Endothelial cell of umbilical vein (primary cell): Measurements from ENCODE around the gene SERPINA3. TPM values are rescaled to one million over a fixed set of nuclear protein-coding genes. Genes with fewer than 3 reads are reported as not detected.

Source experiments
- BruUV-seq: library from RNA; stranded (reverse); fragments of 400-500 nt; replicated peaks from 2 replicates; lab custom pipeline; 2021; lab: Mats Ljungman, UMichigan
- CTCF ChIA-PET: fragments of 300-600, 350-600 bp; sonication (Branson Sonifier 250); formaldehyde crosslinking; loops from one replicate; lab custom pipeline; 2021; ENCODE audit warnings: antibody characterized with exemption, inconsistent platforms; lab: Charles Lee
- POLR2A ChIA-PET: fragments of 300-600, 350-600 bp; sonication (Branson Sonifier 250); formaldehyde crosslinking; loops from one replicate; lab custom pipeline; 2021; ENCODE audit warnings: antibody characterized with exemption, inconsistent platforms; lab: Charles Lee
- DNase-seq: peaks from one replicate; pipeline ENCODE4 v3.0.0-alpha.2; 2011; ENCODE audit warnings: low read depth, low spot score
- FAIRE-seq: peaks from 2 replicates; lab custom pipeline; 2011; peaks lifted over from hg19 to GRCh38; lab: Jason Lieb, UNC
- H2AFZ ChIP-seq: 2 replicates; pipeline ENCODE4 v1.6.0; 2012; ENCODE audit warnings: low read depth, low read length, control low read depth, inconsistent platforms
- H3K27ac ChIP-seq: 2 replicates; pipeline ENCODE4 v1.5.1; 2011; ENCODE audit warnings: low read depth, mild to moderate bottlenecking, control low read depth, low read length, moderate library complexity; ENCODE audit not compliant: insufficient read depth
- H3K27me3 ChIP-seq, 2 experiments: 2 replicates each; pipeline versions ENCODE4 v1.6.0 to v1.6.1; 2011; ENCODE audit warnings: low read length in 2 of 2, mixed read lengths in 1 of 2; ENCODE audit not compliant: control insufficient read depth in 2 of 2, insufficient read depth in 2 of 2
- H3K36me3 ChIP-seq, 2 experiments: 2 replicates in 1 of 2; 3 replicates in 1 of 2; pipeline ENCODE4 v1.5.1; 2011; ENCODE audit warnings: low read length in 2 of 2, mild to moderate bottlenecking in 1 of 2, moderate library complexity in 1 of 2; ENCODE audit not compliant: control insufficient read depth in 2 of 2, insufficient read depth in 2 of 2; ENCODE audit errors: extremely low read depth in 1 of 2
- H3K4me1 ChIP-seq: 3 replicates; pipeline ENCODE4 v1.5.1; 2011; ENCODE audit warnings: mild to moderate bottlenecking, low read length; ENCODE audit not compliant: control insufficient read depth, insufficient read depth; ENCODE audit errors: extremely low read depth
- H3K4me2 ChIP-seq: 2 replicates; pipeline ENCODE4 v1.6.1; 2011; ENCODE audit warnings: low read length, control low read depth, mixed read lengths; ENCODE audit not compliant: insufficient read depth
- H3K4me3 ChIP-seq, 3 experiments: fragments of 200-600 bp in 1 of 3; sonication (generic), shearing (Covaris generic) in 1 of 3; replicated peaks in 1 of 3; 2 replicates each; pipeline ENCODE4 v1.5.1; 2011 to 2016; ENCODE audit warnings: control low read depth in 3 of 3, low read length in 3 of 3, mild to moderate bottlenecking in 2 of 3, inconsistent platforms in 1 of 3, low read depth in 1 of 3, moderate library complexity in 1 of 3; ENCODE audit not compliant: insufficient read depth in 1 of 3
- H3K79me2 ChIP-seq: 2 replicates; pipeline ENCODE4 v1.6.0; 2012; ENCODE audit warnings: low read length, inconsistent platforms; ENCODE audit not compliant: control insufficient read depth, insufficient read depth
- H3K9ac ChIP-seq: replicated peaks from 2 replicates; pipeline ENCODE3; 2011; ENCODE audit warnings: low read length, control low read depth; ENCODE audit not compliant: insufficient read depth; ENCODE audit errors: extremely low read depth
- H3K9me1 ChIP-seq: replicated peaks from 3 replicates; pipeline ENCODE4 v1.6.0; 2011; ENCODE audit warnings: mild to moderate bottlenecking, low read length; ENCODE audit not compliant: control insufficient read depth, insufficient read depth; ENCODE audit errors: extremely low read depth
- H3K9me3 ChIP-seq: replicated peaks from 2 replicates; pipeline ENCODE4 v1.5.1; 2012; ENCODE audit warnings: low read length, inconsistent platforms; ENCODE audit not compliant: control insufficient read depth, insufficient read depth
- H4K20me1 ChIP-seq: replicated peaks from 2 replicates; pipeline ENCODE3; 2011; ENCODE audit warnings: mild to moderate bottlenecking, low read length; ENCODE audit not compliant: control insufficient read depth, insufficient read depth; ENCODE audit errors: extremely low read depth
- CTCF ChIP-seq, 2 donors: IDR thresholded peaks; 1 replicate in 1 of 2; 2 replicates in 1 of 2; pipeline ENCODE4 v1.5.1; 2011; ENCODE audit warnings: low read length in 2 of 2, mild to moderate bottlenecking in 2 of 2, moderate library complexity in 2 of 2, control low read depth in 1 of 2, inconsistent platforms in 1 of 2, low read depth in 1 of 2; ENCODE audit not compliant: insufficient read depth in 1 of 2; ENCODE audit errors: extremely low read depth in 1 of 2
- EZH2 ChIP-seq: IDR thresholded peaks from 2 replicates; pipeline ENCODE4 v1.6.1; 2012; ENCODE audit warnings: borderline replicate concordance, low read depth, mild to moderate bottlenecking, moderate library complexity, low read length, inconsistent platforms; ENCODE audit not compliant: severe bottlenecking
- FOS ChIP-seq: IDR thresholded peaks from 2 replicates; pipeline ENCODE4 v1.6.1; 2011; ENCODE audit warnings: mild to moderate bottlenecking, low read length, moderate library complexity, borderline replicate concordance; ENCODE audit not compliant: insufficient read depth
- GATA2 ChIP-seq: IDR thresholded peaks from 2 replicates; pipeline ENCODE4 v1.7.0; 2011; ENCODE audit warnings: low read depth, mild to moderate bottlenecking, moderate library complexity, mixed read lengths, low read length; ENCODE audit not compliant: insufficient read length, insufficient read depth
- JUN ChIP-seq: IDR thresholded peaks from 2 replicates; pipeline ENCODE4 v1.6.1; 2011; ENCODE audit warnings: borderline replicate concordance, low read depth; ENCODE audit not compliant: insufficient read length, insufficient read depth
- MAX ChIP-seq: IDR thresholded peaks from 2 replicates; pipeline ENCODE4 v1.6.1; 2011; ENCODE audit not compliant: insufficient read depth, insufficient read length
- MYC ChIP-seq: IDR thresholded peaks from one replicate; pipeline ENCODE4 v1.6.1; 2011; ENCODE audit warnings: mild to moderate bottlenecking, low read depth, low read length
- POLR2A ChIP-seq: IDR thresholded peaks from 2 replicates; pipeline ENCODE4 v1.6.1; 2012; ENCODE audit warnings: low read depth, mild to moderate bottlenecking, control low read depth, low read length
- POLR2AphosphoS5 ChIP-seq: IDR thresholded peaks from 2 replicates; pipeline ENCODE4 v1.6.1; 2012; ENCODE audit warnings: low read depth, mild to moderate bottlenecking, control low read depth, low read length, moderate library complexity; ENCODE audit not compliant: insufficient read depth
- dilution Hi-C: fragments of 300-500 bp; cut with MboI; formaldehyde crosslinking; loops from one replicate; pipeline ENCODE4 v1.15.0; 2019; ENCODE audit warnings: low sequenced_read_pairs; ENCODE audit not compliant: extremely low pct_ligation_motif_present
- intact Hi-C: fragments of 100-400 bp; cut with micrococcal nuclease; formaldehyde crosslinking; loops from one replicate; pipeline ENCODE4 v1.10.0; 2022
- polyA plus RNA-seq, 4 experiments: library from polyadenylated mRNA; depleted of rRNA in 3 of 4; stranded (reverse) in 3 of 4; unstranded in 1 of 4; fragments of >200 nt; gene quantifications; 2 replicates each; pipeline versions ENCODE4 v1.2.1 to v1.2.3, GENCODE V29; 2011 to 2012; ENCODE audit warnings: missing spikeins in 1 of 4
- total RNA-seq: library from RNA; stranded (reverse); gene quantifications from 2 replicates; pipeline ENCODE4 v1.2.3, GENCODE V29; 2021

The SERPINA3 gene
- total and polyA plus RNA-seq, 2 donors (not counting 3 experiments of a cell fraction or from before 2014, with no cell fraction given): not detected

- no peaks in the 10 kb centered on the region for H3K27me3 ChIP-seq
- no peaks in the 10 kb centered on the region for H4K20me1 ChIP-seq
- H3K4me3 ChIP-seq: no peak overlapping the region
- no peaks in the 10 kb centered on the region for H3K4me1 ChIP-seq
- CTCF ChIA-PET: interaction anchor here (1.3 kb wide), 1 partner anchor 18 kb away, joined by 5 read pairs; no protein-coding TSS in a partner anchor
- H3K36me3 ChIP-seq: no peaks in the 10 kb centered on the region
- dilution Hi-C loops: no loop called here
- no peak overlapping the region for H3K9ac ChIP-seq
- H3K4me2 ChIP-seq: no peak overlapping the region
- no peak overlapping the region for H3K27ac ChIP-seq
- POLR2A ChIA-PET: no interaction called here
- H3K9me3 ChIP-seq: no peaks in the 10 kb centered on the region
- H3K9me1 ChIP-seq: no peaks in the 10 kb centered on the region
- peak in 1 of 2 donors; percentile 10 for TF ChIP-seq CTCF (IDR thresholded peaks at IDR 0.05; ENCODE audit: extremely low read depth in 1 of 2, insufficient read depth in 1 of 2, low read depth in 1 of 2, low read length in 2 of 2)
- no peak for TF ChIP-seq GATA2
- TF ChIP-seq FOS: no peak
- TF ChIP-seq EZH2: no peak
- H2AFZ ChIP-seq: no peak overlapping the region
- H3K79me2 ChIP-seq: no peaks in the 10 kb centered on the region
- BruUV-seq: no TSS peak
- intact Hi-C loops: no loop called here
- DNase-seq (no peak), FAIRE-seq (no peak)
Observed at GRCh38 chr14:94671870-94672444, 59.8 kb downstream of the SERPINA3 start.

- Histone ChIP-seq H3K36me3 (no peaks in the 10 kb centered on the region), H3K4me3 (no peak overlapping the region), H3K9me1 (no peaks in the 10 kb centered on the region), H3K27ac (no peak overlapping the region), H2AFZ (no peak overlapping the region), H3K27me3 (no peaks in the 10 kb centered on the region), H3K4me2 (no peak overlapping the region), H4K20me1 (no peaks in the 10 kb centered on the region), H3K9me3 (no peaks in the 10 kb centered on the region), H3K79me2 (no peaks in the 10 kb centered on the region), H3K4me1 (no peaks in the 10 kb centered on the region), H3K9ac (no peak overlapping the region)
- DNase-seq (no peak), FAIRE-seq (no peak)
- dilution Hi-C loops (no loop called here), intact Hi-C loops (no loop called here)
- BruUV-seq: no TSS peak
- TF ChIP-seq EZH2 (no peak), JUN (no peak), CTCF (IDR thresholded peaks at IDR 0.05; ENCODE audit: extremely low read depth in 1 of 2, insufficient read depth in 1 of 2, low read depth in 1 of 2, low read length in 2 of 2) (no peak), FOS (no peak), POLR2A (no peak), MYC (no peak), POLR2AphosphoS5 (no peak), GATA2 (no peak), MAX (no peak)
- ChIA-PET POLR2A (no interaction called here), CTCF (interaction anchor here (1.3 kb wide), 1 partner anchor 17 kb away, joined by 5 read pairs; no protein-coding TSS in a partner anchor)
Observed at GRCh38 chr14:94673071-94673470, 60.9 kb downstream of the SERPINA3 start.
